K562 (cell line): ENCODE results near the gene TCF25. TPM values are rescaled to one million over a fixed set of nuclear protein-coding genes. Genes with fewer than 3 reads are reported as not detected.

Experiments
- CC2D1A ChIP-seq: fragments of 450-650 bp; IDR thresholded peaks from 2 replicates; pipeline ENCODE4 v1.6.1; 2017; ENCODE audit warnings: mild to moderate bottlenecking
- CREM ChIP-seq: IDR thresholded peaks from 2 replicates; pipeline ENCODE4 v1.6.1; 2014; ENCODE audit warnings: antibody characterized with exemption, low read depth
- CXXC5 ChIP-seq: fragments of 250-450 bp; sonication (Bioruptor Pico); IDR thresholded peaks from 2 replicates; pipeline ENCODE4 v1.8.0; 2022; ENCODE audit warnings: inconsistent platforms, mild to moderate bottlenecking, moderate library complexity
- DIDO1 ChIP-seq: fragments of 450-650 bp; IDR thresholded peaks from 2 replicates; pipeline ENCODE4 v1.6.1; 2016; ENCODE audit warnings: low read depth, missing biosample characterization, missing genetic modification characterization
- FOXA1 ChIP-seq: fragments of 450-650 bp; IDR thresholded peaks from 2 replicates; pipeline ENCODE4 v1.6.1; 2016; ENCODE audit warnings: mild to moderate bottlenecking, borderline replicate concordance
- KDM1A ChIP-seq, 2 experiments: fragments of 450-650 bp; IDR thresholded peaks; 2 replicates each; pipeline ENCODE4 v1.6.1; 2016; ENCODE audit warnings: mild to moderate bottlenecking in 2 of 2
- RB1 ChIP-seq: fragments of 450-650 bp; IDR thresholded peaks from 2 replicates; pipeline ENCODE4 v1.6.1; 2017; ENCODE audit warnings: low read depth, mild to moderate bottlenecking
- polyA plus RNA-seq, 8 experiments: library from polyadenylated mRNA; depleted of rRNA in 4 of 8; stranded (reverse) in 5 of 8; unstranded in 3 of 8; fragments of >200 nt; fragmentation: Nextera tagmentation in 2 of 8; fragmentation: Illumina TruSeq in 1 of 8; extraction: Ambion mirVana in 2 of 8; extraction: Trizol in 1 of 8; gene quantifications; 2 replicates each; pipeline versions ENCODE4 v1.2.1 to v1.2.3, GENCODE V29; 2011 to 2014; ENCODE audit warnings: inconsistent platforms in 1 of 8, missing spikeins in 1 of 8
- total RNA-seq, 7 experiments: library from RNA; depleted of rRNA in 6 of 7; stranded (reverse); fragments of >200 nt in 6 of 7; fragmentation: Illumina TruSeq in 2 of 7; extraction: Trizol in 2 of 7; gene quantifications; 2 replicates each; pipeline versions ENCODE4 v1.2.1 to v1.2.3, GENCODE V29; 2011 to 2021; ENCODE audit warnings: low replicate concordance in 1 of 7
- TF ChIP-seq, protein P1 (sequence below): fragments of 450-650 bp; IDR thresholded peaks from 2 replicates; pipeline ENCODE4 v1.6.1; 2016; ENCODE audit warnings: mild to moderate bottlenecking, moderate library complexity
- TF ChIP-seq, protein P2 (sequence below), 2 experiments: fragments of 450-650 bp in 1 of 2; IDR thresholded peaks; 2 replicates each; pipeline ENCODE4 v1.6.1; 2011 to 2017; ENCODE audit warnings: low read depth in 2 of 2, antibody characterized with exemption in 1 of 2, borderline replicate concordance in 1 of 2, low read length in 1 of 2, mild to moderate bottlenecking in 1 of 2, mixed read lengths in 1 of 2; ENCODE audit not compliant: control insufficient read depth in 1 of 2
- TF ChIP-seq, protein P3 (sequence below): fragments of 250-450 bp; sonication (Bioruptor Pico); IDR thresholded peaks from 2 replicates; pipeline ENCODE4 v1.4.0; 2020; ENCODE audit warnings: mild to moderate bottlenecking

TCF25 gene
- total and polyA plus RNA-seq, 9 of the 15 experiments (the other 6 are each of a cell fraction or from before 2014, with no cell fraction given): 9.0 to 154 (median 83.8) TPM

DNA sequence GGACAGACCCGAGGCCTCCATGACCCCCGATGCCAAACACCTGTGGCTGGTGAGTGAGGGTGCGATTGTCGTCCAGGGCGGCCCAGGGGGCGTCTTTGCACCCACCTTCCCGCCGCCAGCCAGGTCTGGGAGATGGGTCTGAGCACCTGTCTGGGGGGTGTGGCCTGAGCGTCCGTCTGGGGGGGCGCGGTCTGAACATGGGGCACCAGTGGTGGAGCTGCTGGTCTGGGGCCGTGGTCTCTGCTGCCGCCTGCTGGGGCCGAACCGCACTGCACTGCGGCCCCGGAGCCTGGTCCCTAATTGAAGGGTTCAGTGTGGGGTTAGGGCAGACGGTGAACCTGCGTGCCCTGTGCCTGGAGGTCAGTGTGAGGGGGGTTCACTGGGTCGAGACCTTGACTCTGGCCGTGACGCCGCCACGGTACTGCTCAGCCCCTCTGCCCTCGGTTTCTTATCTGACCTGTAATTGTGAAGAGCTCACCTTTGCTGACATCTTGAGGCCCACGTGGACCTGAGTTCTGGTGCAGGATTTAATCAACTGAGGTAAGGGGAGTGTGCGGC is 12.6 kb upstream of the TCF25 start (continued):
- TF ChIP-seq, protein P1, sequence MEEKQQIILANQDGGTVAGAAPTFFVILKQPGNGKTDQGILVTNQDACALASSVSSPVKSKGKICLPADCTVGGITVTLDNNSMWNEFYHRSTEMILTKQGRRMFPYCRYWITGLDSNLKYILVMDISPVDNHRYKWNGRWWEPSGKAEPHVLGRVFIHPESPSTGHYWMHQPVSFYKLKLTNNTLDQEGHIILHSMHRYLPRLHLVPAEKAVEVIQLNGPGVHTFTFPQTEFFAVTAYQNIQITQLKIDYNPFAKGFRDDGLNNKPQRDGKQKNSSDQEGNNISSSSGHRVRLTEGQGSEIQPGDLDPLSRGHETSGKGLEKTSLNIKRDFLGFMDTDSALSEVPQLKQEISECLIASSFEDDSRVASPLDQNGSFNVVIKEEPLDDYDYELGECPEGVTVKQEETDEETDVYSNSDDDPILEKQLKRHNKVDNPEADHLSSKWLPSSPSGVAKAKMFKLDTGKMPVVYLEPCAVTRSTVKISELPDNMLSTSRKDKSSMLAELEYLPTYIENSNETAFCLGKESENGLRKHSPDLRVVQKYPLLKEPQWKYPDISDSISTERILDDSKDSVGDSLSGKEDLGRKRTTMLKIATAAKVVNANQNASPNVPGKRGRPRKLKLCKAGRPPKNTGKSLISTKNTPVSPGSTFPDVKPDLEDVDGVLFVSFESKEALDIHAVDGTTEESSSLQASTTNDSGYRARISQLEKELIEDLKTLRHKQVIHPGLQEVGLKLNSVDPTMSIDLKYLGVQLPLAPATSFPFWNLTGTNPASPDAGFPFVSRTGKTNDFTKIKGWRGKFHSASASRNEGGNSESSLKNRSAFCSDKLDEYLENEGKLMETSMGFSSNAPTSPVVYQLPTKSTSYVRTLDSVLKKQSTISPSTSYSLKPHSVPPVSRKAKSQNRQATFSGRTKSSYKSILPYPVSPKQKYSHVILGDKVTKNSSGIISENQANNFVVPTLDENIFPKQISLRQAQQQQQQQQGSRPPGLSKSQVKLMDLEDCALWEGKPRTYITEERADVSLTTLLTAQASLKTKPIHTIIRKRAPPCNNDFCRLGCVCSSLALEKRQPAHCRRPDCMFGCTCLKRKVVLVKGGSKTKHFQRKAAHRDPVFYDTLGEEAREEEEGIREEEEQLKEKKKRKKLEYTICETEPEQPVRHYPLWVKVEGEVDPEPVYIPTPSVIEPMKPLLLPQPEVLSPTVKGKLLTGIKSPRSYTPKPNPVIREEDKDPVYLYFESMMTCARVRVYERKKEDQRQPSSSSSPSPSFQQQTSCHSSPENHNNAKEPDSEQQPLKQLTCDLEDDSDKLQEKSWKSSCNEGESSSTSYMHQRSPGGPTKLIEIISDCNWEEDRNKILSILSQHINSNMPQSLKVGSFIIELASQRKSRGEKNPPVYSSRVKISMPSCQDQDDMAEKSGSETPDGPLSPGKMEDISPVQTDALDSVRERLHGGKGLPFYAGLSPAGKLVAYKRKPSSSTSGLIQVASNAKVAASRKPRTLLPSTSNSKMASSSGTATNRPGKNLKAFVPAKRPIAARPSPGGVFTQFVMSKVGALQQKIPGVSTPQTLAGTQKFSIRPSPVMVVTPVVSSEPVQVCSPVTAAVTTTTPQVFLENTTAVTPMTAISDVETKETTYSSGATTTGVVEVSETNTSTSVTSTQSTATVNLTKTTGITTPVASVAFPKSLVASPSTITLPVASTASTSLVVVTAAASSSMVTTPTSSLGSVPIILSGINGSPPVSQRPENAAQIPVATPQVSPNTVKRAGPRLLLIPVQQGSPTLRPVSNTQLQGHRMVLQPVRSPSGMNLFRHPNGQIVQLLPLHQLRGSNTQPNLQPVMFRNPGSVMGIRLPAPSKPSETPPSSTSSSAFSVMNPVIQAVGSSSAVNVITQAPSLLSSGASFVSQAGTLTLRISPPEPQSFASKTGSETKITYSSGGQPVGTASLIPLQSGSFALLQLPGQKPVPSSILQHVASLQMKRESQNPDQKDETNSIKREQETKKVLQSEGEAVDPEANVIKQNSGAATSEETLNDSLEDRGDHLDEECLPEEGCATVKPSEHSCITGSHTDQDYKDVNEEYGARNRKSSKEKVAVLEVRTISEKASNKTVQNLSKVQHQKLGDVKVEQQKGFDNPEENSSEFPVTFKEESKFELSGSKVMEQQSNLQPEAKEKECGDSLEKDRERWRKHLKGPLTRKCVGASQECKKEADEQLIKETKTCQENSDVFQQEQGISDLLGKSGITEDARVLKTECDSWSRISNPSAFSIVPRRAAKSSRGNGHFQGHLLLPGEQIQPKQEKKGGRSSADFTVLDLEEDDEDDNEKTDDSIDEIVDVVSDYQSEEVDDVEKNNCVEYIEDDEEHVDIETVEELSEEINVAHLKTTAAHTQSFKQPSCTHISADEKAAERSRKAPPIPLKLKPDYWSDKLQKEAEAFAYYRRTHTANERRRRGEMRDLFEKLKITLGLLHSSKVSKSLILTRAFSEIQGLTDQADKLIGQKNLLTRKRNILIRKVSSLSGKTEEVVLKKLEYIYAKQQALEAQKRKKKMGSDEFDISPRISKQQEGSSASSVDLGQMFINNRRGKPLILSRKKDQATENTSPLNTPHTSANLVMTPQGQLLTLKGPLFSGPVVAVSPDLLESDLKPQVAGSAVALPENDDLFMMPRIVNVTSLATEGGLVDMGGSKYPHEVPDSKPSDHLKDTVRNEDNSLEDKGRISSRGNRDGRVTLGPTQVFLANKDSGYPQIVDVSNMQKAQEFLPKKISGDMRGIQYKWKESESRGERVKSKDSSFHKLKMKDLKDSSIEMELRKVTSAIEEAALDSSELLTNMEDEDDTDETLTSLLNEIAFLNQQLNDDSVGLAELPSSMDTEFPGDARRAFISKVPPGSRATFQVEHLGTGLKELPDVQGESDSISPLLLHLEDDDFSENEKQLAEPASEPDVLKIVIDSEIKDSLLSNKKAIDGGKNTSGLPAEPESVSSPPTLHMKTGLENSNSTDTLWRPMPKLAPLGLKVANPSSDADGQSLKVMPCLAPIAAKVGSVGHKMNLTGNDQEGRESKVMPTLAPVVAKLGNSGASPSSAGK: no peak
- no peak for TF ChIP-seq FOXA1
- peak; percentile 85 for TF ChIP-seq RB1
- no peak for TF ChIP-seq DIDO1 (tag)
- TF ChIP-seq, protein P2, sequence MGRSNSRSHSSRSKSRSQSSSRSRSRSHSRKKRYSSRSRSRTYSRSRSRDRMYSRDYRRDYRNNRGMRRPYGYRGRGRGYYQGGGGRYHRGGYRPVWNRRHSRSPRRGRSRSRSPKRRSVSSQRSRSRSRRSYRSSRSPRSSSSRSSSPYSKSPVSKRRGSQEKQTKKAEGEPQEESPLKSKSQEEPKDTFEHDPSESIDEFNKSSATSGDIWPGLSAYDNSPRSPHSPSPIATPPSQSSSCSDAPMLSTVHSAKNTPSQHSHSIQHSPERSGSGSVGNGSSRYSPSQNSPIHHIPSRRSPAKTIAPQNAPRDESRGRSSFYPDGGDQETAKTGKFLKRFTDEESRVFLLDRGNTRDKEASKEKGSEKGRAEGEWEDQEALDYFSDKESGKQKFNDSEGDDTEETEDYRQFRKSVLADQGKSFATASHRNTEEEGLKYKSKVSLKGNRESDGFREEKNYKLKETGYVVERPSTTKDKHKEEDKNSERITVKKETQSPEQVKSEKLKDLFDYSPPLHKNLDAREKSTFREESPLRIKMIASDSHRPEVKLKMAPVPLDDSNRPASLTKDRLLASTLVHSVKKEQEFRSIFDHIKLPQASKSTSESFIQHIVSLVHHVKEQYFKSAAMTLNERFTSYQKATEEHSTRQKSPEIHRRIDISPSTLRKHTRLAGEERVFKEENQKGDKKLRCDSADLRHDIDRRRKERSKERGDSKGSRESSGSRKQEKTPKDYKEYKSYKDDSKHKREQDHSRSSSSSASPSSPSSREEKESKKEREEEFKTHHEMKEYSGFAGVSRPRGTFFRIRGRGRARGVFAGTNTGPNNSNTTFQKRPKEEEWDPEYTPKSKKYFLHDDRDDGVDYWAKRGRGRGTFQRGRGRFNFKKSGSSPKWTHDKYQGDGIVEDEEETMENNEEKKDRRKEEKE (IDR thresholded peaks at IDR 0.05; ENCODE audit: borderline replicate concordance in 1 of 2, control insufficient read depth in 1 of 2, low read depth in 2 of 2, low read length in 1 of 2): no peak
- peak; percentile 80 for TF ChIP-seq CC2D1A
- TF ChIP-seq, protein P3, sequence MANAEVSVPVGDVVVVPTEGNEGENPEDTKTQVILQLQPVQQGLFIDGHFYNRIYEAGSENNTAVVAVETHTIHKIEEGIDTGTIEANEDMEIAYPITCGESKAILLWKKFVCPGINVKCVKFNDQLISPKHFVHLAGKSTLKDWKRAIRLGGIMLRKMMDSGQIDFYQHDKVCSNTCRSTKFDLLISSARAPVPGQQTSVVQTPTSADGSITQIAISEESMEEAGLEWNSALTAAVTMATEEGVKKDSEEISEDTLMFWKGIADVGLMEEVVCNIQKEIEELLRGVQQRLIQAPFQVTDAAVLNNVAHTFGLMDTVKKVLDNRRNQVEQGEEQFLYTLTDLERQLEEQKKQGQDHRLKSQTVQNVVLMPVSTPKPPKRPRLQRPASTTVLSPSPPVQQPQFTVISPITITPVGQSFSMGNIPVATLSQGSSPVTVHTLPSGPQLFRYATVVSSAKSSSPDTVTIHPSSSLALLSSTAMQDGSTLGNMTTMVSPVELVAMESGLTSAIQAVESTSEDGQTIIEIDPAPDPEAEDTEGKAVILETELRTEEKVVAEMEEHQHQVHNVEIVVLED: no peak
- TF ChIP-seq KDM1A (IDR thresholded peaks at IDR 0.05): no peak
- TF ChIP-seq CREM: peak; percentile 39; the same call in 1 of the 2 replicates
- peak; percentile 37; the same call in 1 of the 2 replicates for TF ChIP-seq CXXC5 (CRISPR knock-in tag)
